ENCODE measurements around the gene POLR3GL.

- TF ChIP-seq CTCF (IDR thresholded peaks at IDR 0.05) (no peak), POLR2A (IDR thresholded peaks at IDR 0.05) (no peak), POLR2AphosphoS5 (IDR thresholded peaks at IDR 0.05) (no peak)
These were observed 57.3 kb downstream of the POLR3GL start, which contains the start of gene HJV for GRCh38 chr1:146021622-146022402.

Measured in breast epithelium (tissue), 3 donors.